A549 treated with AZD2906 at 1 μM for 4 hours (cell line): ENCODE measurements around the gene CCT2. TPM values are rescaled to one million over a fixed set of nuclear protein-coding genes. Genes with fewer than 3 reads are reported as not detected.

ENCODE experiments used
- total RNA-seq: library from RNA; stranded (reverse); fragments of 200-300 nt; extraction: Qiagen RNA extraction; gene quantifications from 5 replicates; pipeline ENCODE4 v1.2.3, GENCODE V29; 2022

CCT2 gene
- 262 to 357 TPM (median 272 TPM) in 5 replicates for total RNA-seq

DNA sequence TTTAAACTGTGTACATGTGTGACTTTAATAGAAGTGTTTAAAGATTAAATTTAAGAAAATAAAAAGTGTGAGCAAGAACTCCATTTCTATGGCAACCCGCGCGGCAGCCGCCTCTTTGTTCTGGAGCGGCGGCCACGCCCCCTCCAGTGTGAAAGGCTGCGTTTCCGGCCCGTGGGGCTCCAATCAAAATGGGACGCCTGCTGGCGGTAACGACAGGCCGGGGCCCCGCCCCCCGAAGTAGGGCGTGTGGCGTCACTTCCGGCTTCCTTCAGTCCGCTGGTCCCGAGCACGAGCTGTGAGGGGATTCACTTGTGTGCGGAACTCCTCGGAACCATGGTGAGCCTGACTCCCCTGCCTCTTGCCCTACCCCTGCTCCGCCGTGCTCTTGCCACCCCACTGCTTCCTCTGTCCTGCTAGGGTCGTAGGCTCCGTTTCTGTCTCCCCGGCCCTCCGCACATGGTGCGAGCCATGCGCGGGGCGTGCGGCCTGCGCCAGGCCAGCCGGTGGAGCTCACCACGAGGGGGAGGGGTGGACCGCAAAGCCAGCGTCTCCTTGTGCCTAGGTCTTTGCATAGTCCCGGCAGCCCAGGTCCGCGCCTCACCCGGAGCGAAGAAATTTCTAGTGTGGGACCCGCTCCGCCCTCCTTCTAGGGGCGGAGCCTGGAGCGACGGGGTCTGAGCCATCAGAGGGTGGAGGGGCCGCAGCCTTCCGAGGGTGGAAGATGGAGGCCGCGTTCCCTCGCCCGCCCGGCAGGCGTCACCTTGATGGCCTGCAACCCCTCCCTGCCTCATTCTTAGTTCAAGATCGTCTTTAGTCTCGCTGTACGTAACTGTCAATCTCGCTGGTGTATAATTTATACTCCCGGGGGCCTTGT is at the start of gene CCT2:
CCT2 (plus strand) TSS at position 271 of the 874 bp plus-strand sequence; CDS start at position 334, 63 bp downstream.

DNA sequence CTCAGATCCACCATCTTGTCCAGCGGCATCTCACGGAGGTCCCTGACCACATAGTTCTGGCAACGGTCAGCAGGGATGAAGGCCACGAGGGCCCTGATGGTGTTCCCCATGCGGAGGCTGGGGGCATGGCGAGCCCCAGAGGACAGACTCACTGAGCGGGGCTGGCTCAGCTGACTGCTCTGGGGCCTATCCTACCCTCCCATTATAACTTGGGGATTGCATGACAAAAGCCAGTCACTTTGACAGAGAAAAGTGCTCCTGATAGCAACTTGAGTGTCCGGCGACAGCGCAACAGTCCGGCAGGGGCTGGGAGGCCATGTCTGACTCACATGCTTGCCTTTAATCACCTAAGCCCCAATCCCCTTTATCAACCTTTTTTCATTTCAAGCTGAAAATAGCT is 25.5 kb downstream of the CCT2 start, which contains the start of gene LRRC10:
LRRC10 (minus strand) TSS at position 179 of the 400 bp plus-strand sequence; CDS start at position 110, 69 bp downstream.

Other genes starting within 250 kb of the CCT2 start
- 0.07 to 0.72 TPM (median 0.08 TPM) in 3 of 5 replicates, not detected in the others for gene LYZ, start 237.1 kb upstream of the CCT2 start, total RNA-seq
- 30.5 to 63.5 TPM (median 34.8 TPM) in 5 replicates for gene YEATS4, start 225.7 kb upstream of the CCT2 start, total RNA-seq
- 8.5 to 13.7 TPM (median 10.1 TPM) in 5 replicates for gene FRS2, start 115.1 kb upstream of the CCT2 start, total RNA-seq
- gene LRRC10, start 25.4 kb downstream of the CCT2 start, total RNA-seq = not detected in 5 replicates
- gene BEST3, start 113.8 kb downstream of the CCT2 start, total RNA-seq = 0.82 to 1.7 TPM (median 1.2 TPM) in 5 replicates
- gene RAB3IP, start 153.4 kb downstream of the CCT2 start, total RNA-seq = 12.1 to 17.9 TPM (median 14.0 TPM) in 5 replicates
- gene MYRFL, start 239.8 kb downstream of the CCT2 start, total RNA-seq = 0.05 TPM in 2 of 5 replicates, not detected in the others